Tracheal epithelial cell (primary cell): ENCODE results near the gene ITGB1BP1. TPM values are rescaled to one million over a fixed set of nuclear protein-coding genes. Genes with fewer than 3 reads are reported as not detected.

ENCODE experiments used
- total RNA-seq: library from RNA; depleted of rRNA; stranded (reverse); fragments of >200 nt; gene quantifications from 2 replicates; pipeline ENCODE4 v1.2.1, GENCODE V29; 2014

The ITGB1BP1 gene, protein sequence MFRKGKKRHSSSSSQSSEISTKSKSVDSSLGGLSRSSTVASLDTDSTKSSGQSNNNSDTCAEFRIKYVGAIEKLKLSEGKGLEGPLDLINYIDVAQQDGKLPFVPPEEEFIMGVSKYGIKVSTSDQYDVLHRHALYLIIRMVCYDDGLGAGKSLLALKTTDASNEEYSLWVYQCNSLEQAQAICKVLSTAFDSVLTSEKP
- 19.2 and 22.2 TPM in 2 replicates for total RNA-seq

DNA sequence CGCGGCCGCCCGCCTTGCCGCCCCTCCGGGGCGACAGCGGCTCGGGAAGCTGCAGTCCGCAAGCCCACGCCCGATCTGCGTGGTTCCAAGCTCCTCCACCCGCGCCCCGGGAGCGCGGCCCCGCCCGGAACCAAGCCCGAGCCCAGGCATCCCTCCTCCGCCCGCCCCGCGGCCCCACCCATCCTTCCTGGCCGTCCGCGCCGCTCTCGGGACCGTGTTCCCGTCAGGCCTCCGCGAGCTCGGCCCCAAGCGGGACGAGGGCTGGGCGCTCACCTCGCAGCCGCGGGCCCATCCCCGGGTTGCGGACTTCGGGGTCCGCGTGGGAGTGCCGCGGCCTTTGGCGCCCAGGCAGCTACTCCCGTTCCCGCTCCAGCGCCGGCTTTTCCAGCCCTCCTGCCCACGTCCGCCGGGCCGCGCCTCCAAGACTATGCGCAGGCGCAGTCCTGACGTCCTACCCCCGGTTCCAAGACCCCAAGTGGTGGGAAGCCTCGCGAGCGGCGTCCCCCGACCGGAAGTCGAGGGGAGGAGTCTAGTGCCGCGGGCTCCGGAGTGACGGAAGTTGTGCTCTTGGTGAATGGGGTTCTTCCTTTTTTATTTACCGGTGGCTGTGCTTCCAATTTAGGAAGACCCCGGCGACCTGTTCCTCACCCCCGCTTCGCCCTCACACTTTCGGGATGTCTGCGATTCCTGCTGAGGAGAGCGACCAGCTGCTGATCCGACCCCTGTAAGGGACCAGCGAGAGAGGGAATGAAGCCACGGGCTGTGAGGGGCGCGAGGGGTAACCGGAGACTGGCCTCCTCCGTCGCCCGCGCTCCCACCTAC lies at the start of gene ITGB1BP1, which contains the start of gene CPSF3:
ITGB1BP1 (minus strand) TSS at position 429 of the 822 bp plus-strand sequence. CDS start 4,831 bp downstream, outside the sequence.
CPSF3 (plus strand) TSS at position 555 of the 822 bp plus-strand sequence; CDS start at position 675, 120 bp downstream.

Other genes starting within 250 kb of the ITGB1BP1 start
- gene ASAP2, start 216.7 kb downstream of the ITGB1BP1 start, total RNA-seq = 36.9 and 47.5 TPM in 2 replicates
- gene CPSF3, start 126 bp upstream of the ITGB1BP1 start, total RNA-seq = 53.3 and 59.0 TPM in 2 replicates
- 70.4 and 78.9 TPM in 2 replicates for gene IAH1, start 51.0 kb upstream of the ITGB1BP1 start, total RNA-seq
- 48.6 and 113 TPM in 2 replicates for gene ADAM17, start 132.3 kb upstream of the ITGB1BP1 start, total RNA-seq
- gene YWHAQ, start 207.5 kb upstream of the ITGB1BP1 start, total RNA-seq = 206 and 276 TPM in 2 replicates